ENCODE results near the gene TBX5.

Gene TBX5

DNA sequence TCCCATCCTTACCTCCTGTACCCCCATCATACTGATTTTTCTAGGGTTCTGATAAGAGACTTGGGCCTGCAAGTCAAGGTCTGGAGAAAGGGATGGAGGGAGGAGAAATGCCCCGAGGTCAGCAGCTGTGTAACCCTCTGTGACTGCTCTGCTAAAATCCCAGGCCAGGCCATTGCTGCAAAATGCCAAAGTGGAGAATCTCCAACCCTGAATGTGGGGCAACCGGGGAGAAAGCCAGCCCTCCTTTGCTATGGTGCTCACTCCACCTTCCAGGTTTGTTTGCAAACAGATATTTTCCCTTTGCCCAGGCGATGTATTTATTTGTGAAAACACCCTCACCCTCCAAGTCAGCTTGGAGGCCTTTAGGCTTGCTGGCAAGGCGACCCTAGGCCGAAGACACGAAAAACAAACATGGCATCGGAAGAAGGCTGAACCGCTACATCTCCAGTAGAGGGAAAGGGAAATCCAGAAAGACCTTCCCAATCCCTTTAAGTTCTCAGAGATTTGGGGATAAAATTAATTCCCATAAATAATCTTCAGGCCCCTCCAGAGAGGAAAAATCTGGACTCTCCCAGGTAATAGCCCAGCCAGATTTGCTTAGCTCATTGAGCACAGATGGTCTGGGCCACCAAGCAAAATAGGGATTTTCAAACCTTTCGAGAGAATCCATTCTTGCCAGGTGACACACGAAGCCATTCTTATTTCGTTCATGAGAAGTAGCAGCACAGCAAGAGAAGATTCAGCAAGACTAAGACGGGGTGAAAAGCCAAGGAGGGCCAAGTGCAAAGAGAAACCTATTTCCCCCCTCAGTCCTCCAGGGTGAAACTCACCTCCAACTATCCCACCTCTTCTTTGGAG, 1.3 kb upstream of the TBX5 start:
- DNase-seq (ENCODE audit: extremely low read depth in 1 of 2, low read depth in 1 of 2) = no peak

GRCh38 chr12:114406316-114406983, 506 bp upstream of the TBX5 start:
- DNase-seq (ENCODE audit: extremely low read depth in 1 of 2, low read depth in 1 of 2) = no peak

GRCh38 chr12:114404926-114405518, 922 bp downstream of the TBX5 start:
- DNase-seq (ENCODE audit: extremely low read depth in 1 of 2, low read depth in 1 of 2) = no peak

- DNase-seq (ENCODE audit: extremely low read depth in 1 of 2, low read depth in 1 of 2) = no peak
Observed at GRCh38 chr12:114404083-114404925, 1.6 kb downstream of the TBX5 start.

DNA sequence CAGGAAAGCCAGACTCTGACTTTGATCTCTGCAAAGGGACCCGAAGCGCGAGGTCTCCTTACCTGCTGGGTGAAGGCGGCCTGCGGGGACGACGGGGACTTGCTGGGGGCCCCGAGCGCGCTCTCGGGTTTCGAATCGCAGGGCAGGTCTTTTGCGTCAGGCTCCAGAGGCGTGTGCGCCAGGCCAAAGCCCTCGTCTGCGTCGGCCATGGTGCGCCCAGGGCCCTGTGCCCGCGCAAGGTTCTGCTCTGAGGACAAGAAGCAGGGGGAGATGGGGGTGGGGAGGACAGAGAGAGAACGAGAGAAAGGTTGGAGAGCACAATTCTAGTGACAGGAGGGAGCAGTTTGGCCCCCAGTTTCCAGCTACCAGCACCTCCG, 2.3 kb downstream of the TBX5 start:
- no peak for DNase-seq (ENCODE audit: extremely low read depth in 1 of 2, low read depth in 1 of 2)

DNA sequence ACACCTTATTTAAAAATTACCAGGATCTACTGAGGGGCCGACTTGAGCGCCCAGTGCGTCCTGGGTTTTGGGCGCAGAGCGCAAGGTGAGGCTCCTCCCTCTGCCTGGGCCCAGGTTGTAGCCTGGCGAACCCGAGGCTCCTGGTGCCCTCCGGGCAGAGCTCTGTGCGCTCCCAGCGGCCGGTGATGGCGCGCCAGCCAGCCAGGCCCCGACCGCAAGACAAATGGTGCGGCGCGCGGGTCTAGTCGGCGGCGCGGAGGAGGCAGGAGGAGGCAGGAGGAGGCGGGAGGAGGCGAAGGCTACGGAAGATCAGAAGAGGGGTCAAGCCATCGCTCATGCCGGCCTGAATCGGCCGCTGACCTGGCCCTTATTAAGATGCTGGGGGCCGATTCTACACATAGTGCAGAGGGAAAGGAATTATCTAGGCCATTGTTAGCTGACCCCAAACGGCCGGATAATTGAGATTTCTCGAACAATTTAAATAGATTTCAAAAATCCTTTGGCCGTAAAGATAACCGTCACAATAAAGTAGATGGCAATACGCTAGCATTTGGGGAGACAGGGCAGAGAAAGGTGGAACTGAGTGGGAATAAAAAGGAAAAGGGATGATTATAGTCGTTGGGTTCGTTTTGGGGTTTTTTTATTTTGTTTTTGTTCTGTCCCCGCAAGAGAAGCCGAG, 2.8 kb downstream of the TBX5 start:
- DNase-seq (ENCODE audit: extremely low read depth in 1 of 2, low read depth in 1 of 2) = no peak

DNA sequence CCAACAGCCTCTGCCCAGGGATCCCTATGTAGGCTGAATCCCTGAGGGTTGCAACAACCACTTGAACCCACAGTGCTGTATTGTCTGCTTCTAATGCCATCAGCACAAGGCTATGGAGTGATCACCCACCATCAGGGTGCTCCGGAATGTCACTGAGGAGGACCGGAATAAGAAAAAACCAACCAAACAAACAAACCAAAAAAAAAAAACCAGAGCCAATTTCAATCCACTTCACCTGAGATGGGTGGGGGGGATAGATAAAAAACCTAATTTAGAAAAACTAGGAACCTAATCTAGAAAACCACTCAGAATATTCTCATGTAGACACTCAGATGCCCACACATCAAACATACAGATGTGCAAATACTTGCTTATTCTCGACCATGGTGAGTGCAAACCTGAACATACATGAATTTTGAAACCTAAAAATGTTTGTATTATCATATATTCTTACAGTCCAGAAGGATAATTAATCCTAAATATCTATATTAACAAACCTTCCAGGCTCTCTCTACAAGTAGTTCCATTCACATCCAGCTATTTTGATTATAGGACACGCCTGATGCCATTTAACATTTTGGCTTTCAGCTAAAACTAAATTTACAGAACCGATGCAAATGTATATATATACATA, 3.7 kb downstream of the TBX5 start:
- no peak for DNase-seq (ENCODE audit: extremely low read depth in 1 of 2, low read depth in 1 of 2)

DNA sequence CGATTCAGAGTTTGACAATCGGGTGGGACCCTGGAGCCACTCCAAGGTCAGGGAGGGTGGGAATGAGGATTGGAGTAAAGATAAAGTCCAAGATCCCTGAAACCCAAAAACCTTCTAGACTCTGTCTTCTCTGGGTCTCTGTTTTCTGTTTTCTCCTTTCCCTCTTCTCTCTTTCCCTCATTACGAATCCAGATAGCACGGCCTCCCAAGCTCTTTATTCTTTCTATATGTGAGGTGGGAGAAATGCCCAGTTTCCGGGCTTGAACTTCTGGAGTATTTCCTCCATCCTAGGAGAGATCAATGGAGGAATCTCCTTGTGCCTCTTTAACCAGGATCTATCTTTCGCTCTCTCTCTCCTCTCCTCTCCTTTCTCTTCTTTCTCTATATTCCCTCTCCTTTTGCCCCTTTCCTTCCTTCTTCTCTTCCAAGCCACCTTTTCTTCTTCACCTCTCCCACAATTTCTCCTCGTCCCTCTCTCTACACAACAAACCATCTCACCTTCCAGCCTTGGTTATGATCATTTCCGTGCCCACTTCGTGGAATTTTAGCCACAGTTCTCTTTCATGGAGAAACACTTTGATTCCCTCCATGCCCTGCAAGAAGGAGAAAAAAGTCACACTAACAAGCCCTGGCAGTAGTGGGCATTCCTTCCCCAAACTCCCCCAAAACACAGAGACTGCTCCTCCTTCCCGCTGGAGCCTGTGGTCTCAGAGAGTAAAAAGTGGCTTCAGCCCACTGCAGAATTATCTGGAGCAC, 4.4 kb downstream of the TBX5 start:
- no peak for DNase-seq (ENCODE audit: extremely low read depth in 1 of 2, low read depth in 1 of 2)

DNA sequence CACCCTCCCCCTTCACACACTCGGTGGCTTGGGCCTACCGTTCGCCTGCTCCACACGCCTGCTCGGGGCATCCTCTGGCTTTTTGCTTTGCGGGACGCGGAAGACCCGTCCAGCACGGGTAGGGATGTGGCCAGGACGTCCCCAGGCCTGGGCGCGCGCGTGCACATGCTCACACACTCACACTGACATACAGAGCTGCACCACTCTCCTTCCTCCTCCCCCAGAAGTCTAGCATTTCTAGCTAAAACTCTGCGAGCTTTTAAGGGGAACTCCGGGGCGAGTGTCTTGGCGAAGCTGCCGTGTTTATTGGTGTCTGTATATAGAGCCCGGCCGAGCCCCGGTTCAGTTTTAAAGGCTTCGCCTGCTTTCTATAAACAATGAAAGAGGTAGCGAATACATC, 5.0 kb downstream of the TBX5 start:
- no peak for DNase-seq (ENCODE audit: extremely low read depth in 1 of 2, low read depth in 1 of 2)

DNA sequence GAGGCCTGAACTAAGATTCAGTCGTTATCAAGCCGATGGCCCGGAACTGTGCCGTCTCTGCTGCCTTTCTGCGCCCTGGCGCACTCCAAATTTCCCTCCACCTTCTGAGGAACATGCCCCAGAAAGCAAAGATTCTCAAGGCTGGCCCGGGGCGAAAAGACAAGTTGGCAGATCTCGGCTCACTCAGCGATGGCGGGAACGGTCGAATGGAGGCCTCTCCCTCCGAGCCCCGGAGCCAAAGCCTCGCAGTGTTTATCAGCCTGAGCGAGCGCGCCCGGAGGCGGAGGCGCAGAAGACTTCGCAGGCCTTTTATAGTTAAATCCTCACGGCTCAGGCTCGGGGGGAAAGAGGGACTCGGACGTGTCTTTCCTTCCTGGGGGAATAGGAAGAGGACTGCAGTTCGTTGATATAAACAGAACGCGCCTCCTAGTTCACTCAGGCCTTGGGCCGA, 5.6 kb downstream of the TBX5 start:
- DNase-seq (ENCODE audit: extremely low read depth in 1 of 2, low read depth in 1 of 2) = no peak

DNA sequence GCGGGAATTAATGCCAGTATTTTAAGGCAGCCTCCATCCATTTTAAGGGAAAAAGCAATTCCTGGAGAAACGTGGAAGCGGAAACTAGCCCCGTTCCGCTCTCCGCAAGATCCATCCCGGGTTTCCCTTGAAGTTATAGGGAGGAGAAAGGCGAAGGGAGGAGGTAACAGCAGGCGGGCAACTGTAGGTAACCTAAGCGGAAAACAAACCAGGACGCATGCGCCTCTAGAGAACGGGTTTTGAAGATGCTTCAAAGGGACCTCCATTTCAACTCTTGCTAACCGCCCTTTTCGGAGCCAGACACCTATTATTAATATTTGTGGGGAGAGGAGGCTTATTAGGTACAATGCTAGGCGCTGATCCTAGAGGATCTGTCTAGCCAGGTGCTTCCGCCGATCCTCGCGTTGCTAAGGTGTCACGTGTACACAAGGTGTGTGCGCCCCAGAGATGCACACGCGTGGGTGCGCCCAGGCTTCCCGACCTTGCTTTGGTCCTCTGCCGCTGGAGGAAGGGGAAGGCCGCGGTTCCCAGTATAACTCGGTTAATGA, 6.2 kb downstream of the TBX5 start:
- DNase-seq (ENCODE audit: extremely low read depth in 1 of 2, low read depth in 1 of 2) = no peak

GRCh38 chr12:114397978-114398881, 7.7 kb downstream of the TBX5 start:
- DNase-seq (ENCODE audit: extremely low read depth in 1 of 2, low read depth in 1 of 2) = no peak

DNA sequence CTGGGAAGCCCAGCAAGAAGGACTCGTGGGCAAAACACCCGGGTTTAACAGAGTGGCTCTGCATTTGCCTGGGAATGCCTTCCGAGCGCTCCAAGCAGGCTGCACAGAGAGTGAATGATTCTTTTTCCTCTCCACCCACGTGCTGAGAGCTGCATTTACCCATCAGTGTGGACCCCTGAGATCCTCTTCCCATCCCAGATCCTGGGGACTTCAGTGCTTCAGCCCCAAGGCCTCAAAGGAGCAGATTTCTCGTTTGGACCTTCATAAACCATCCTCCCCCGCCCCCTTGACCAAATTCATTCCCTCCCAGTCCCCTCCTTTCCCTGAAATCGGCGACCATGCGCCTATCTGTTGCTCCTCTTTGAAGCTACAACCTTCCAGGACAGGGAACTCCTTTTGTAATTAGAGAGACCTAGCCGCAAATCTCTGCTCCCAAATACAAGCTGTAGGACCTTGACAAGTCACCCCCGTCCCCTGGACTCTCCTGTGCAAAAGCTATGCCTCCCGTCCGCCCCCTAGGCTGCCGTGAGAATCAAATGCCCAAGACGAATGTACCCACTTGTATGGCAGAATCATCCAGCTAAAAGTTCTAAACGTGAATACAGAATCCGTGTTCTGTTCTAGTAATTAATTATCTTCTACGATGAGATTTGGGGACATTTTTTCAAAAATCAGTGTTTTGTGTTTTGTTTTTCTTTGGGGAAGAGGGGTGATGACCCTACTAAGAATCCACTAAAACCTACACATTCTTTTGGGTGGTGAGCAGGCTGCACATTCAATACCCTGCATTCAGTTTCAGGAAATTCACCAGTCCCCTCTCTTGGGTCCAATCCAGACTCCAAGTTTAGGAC, 8.8 kb downstream of the TBX5 start:
- no peak for DNase-seq (ENCODE audit: extremely low read depth in 1 of 2, low read depth in 1 of 2)

DNA sequence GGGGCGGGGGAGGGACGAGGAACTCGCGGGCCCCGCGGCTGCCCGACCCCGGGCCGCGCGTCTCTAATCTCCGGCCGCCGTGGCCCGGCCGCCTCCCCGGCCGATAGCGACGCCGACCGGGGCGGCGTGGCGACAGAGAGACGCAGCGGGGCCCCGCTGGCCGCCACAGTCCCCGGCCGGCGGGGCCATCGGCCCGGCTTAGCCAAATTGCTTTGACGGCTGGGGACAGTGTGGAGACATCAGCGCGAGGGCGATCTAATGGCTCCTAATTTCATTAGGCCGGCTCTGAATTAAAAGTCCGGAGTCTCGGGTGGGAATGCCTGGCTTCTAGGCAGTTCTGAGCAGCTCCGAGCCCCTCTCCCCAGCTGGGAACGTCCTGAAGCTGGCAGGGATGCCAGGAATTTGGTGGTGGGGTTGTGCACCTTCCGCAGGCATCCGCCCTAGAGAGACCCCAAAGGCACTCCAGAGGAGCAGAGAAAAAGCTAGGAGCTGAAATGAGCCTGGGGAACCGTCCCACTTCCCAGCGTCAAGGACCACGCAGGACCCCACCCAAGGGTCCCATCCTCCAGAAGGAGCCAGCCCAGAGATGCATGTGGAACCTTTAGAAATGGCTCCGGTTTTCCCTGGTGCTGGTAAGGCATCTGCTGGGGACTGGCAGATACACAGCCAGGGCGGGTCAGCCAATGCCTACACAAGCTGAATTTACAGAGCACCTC, 9.6 kb downstream of the TBX5 start:
- no peak for DNase-seq (ENCODE audit: extremely low read depth in 1 of 2, low read depth in 1 of 2)

DNA sequence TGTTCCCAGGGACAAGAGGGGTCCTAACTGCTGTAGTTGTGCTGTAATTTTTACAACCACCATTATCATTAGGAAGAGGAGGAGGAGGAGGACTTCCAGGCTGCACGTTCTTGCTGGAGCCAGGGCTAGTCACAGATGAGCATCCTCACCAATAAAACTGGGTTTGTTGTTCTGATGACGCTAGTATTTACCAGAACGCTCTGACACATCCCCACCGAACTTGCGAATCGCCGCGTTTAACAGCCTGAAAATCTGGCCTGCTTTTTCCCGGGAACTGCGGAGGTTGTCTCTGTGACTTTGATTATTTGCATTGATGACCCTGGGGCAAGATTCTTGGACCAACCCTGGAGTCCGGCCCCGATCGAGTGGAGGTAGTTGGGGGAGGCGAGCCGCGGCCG, 10.2 kb downstream of the TBX5 start:
- no peak for DNase-seq (ENCODE audit: extremely low read depth in 1 of 2, low read depth in 1 of 2)

DNA sequence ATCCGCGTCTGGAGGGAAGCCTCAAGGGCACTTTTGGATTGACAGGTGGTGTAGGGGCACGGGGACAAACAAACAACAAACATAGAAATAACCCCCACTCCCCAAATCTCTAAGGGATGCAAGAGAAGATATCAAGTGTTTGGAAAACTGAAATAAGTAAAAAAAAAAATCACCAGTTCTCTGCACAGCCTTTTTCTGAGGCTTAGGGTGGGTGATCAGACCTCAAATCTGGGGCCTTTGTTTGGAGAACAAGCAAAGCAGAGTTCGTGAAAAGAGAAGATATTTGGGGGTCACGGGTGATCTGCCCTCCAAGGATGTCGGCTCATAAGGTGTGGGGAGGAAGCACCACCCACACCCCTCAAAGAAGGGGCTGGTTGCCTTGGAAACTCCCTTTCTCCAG, 10.7 kb downstream of the TBX5 start:
- no peak for DNase-seq (ENCODE audit: extremely low read depth in 1 of 2, low read depth in 1 of 2)

DNA sequence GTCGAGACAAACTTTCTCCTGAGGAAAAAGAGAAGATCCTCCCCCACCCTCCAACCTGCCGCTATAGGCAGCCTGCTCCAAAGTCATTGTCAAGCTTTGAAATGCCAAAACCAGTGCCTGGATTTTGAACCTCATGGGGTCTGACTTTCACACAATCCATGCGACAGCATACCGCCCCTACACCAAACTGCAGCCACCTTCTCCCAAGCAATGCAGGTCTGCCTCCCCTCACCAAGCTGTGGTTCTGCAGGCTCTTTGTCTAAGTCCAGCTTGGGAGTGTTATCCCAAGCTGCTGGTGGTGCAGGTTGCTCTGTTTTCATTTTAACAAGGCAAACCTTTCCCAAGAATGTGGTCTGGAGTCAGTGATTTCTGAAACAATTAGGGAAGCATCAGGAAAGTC, 12.4 kb downstream of the TBX5 start:
- DNase-seq (ENCODE audit: extremely low read depth in 1 of 2, low read depth in 1 of 2) = no peak

Measured in activated CD8-positive, alpha-beta memory T cell treated with anti-CD3 and anti-CD28 coated beads for 1 hour (primary cell).